GM12865 (cell line): ENCODE data around the gene ACOT11.

Source experiments
- DNase-seq: peaks from one replicate; pipeline ENCODE4 v3.0.0; 2010; ENCODE audit warnings: low read depth
- H3K4me3 ChIP-seq: 2 replicates; pipeline ENCODE4 v1.5.1; 2011; ENCODE audit warnings: mild to moderate bottlenecking, low read depth, low read length, control low read depth
- CTCF ChIP-seq: IDR thresholded peaks from 2 replicates; pipeline ENCODE4 v1.5.1; 2011; ENCODE audit warnings: low read length, control low read depth, low read depth, inconsistent platforms; ENCODE audit not compliant: insufficient read depth; ENCODE audit errors: missing control alignments

The ACOT11 gene

GRCh38 chr1:54650417-54650816, 102.4 kb downstream of the ACOT11 start:
- no peak for TF ChIP-seq CTCF
- H3K4me3 ChIP-seq: no peak overlapping the region
- DNase-seq: no peak

- DNase-seq: no peak
- H3K4me3 ChIP-seq: no peak overlapping the region
- TF ChIP-seq CTCF: no peak
Observed at GRCh38 chr1:54651608-54652007, 103.6 kb downstream of the ACOT11 start.

- DNase-seq: no peak
- TF ChIP-seq CTCF: no peak
- no peak overlapping the region for H3K4me3 ChIP-seq
Observed at GRCh38 chr1:54652168-54652567, 104.1 kb downstream of the ACOT11 start.

- no peak for TF ChIP-seq CTCF
- H3K4me3 ChIP-seq: no peak overlapping the region
- no peak for DNase-seq
Observed at GRCh38 chr1:54653036-54653435, 105.0 kb downstream of the ACOT11 start.

- no peak for TF ChIP-seq CTCF
- no peak overlapping the region for H3K4me3 ChIP-seq
- DNase-seq: no peak
Observed at GRCh38 chr1:54658164-54658913, 110.3 kb downstream of the ACOT11 start.
